Measurements from ENCODE around the gene SFXN2.
A peak's percentile ranks its signal among the peaks of the same experiment; 100 is the strongest.
"Not testable (repeated sequence)": the region's sequence is repeated elsewhere in the genome, so short reads cannot be mapped to it uniquely, and the experiment has no call there.

The SFXN2 gene

DNA sequence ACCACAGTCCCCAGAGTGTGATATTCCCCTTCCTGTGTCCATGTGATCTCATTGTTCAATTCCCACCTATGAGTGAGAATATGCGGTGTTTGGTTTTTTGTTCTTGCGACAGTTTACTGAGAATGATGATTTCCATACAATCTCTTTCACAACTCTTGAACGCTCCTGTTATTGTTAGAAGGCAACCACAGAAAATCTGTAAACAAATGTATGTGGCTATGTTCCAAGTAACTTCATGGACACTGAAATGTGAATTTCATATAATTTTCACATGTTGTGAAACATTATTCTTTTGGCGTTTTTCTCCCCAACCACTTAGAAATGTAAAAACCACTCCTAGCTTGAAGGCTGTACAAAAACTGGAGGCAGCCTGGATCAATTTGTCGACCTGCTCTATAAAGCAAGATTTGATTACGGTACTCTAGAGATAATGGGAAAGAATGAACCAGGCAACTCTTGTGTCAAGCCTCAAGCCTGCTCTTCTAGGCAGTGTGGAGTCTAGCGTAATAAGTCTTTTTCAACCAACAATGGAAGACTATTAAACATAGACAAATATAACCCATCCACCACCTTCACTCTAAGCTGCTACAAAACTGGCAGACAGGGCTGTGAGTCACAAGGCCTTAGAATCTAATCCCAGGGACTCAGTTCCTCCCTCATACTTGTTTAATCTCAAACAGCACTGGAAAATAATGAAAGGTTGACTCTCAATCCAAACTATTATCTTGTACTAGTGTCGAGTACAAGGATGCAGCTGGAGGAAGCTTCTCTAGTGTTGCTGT, 23.0 kb upstream of the SFXN2 start:
- no peaks in the 10 kb centered on the region for H3K27me3 Mint-ChIP-seq

DNA sequence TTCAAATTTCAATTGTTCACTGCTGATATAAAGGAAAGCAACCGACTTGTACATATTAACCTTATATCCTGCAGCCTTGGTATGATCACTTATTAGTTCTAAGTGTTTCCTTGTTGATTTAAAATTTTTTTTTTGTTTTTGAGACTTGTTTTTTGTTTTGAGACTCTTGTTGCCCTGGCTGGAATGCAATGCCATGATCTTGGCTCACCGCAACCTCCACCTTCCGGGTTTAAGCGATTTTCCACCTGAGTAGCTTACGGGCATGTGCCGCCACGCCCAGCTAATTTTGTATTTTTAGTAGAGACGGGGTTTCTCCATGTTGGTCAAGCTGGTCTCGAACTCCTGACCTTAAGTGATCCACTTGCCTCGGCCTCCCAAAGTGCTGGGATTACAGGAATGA, 19.0 kb upstream of the SFXN2 start:
- H3K9me3 Mint-ChIP-seq; H3K4me3 Mint-ChIP-seq; H3K27ac Mint-ChIP-seq (ENCODE audit: low read depth); H3K4me1 Mint-ChIP-seq; DNase-seq (ENCODE audit: low spot score in 2 of 2); ATAC-seq (replicated peaks; ENCODE audit: extremely low read depth, poor library complexity, severe bottlenecking); H3K27me3 Mint-ChIP-seq: not testable (repeated sequence)
- H3K36me3 Mint-ChIP-seq (ENCODE audit: insufficient read depth): peaks cover 29% of the 10 kb centered on the region

More for the DNA sequence above, 23.0 kb upstream of the SFXN2 start:
- Mint-ChIP-seq H3K27ac (ENCODE audit: low read depth) (no peak overlapping the region), H3K9me3 (no peaks in the 10 kb centered on the region), H3K36me3 (ENCODE audit: insufficient read depth) (peaks cover 13% of the 10 kb centered on the region), H3K4me1 (no peaks in the 10 kb centered on the region), H3K4me3 (no peak overlapping the region)
- no peak for ATAC-seq (replicated peaks; ENCODE audit: extremely low read depth, poor library complexity, severe bottlenecking)
- DNase-seq (ENCODE audit: low spot score in 2 of 2): no peak

DNA sequence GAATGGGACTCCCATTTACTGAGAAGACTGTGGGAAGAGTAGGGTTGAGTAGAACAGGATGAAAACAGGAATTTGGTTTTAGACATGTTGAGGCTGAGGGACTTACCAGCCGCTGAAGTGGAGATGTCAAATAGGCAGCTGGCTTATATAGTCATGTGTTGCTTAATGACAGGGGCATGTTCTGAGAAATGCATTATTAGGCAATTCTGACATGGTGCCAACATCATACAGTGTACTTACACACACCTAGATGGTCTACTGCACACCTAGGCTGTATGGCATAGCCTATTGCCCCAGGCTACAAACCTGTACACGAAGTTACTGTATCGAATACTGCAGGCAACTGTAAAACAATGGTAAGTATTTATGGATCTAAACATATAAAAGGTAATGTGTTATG, 17.7 kb upstream of the SFXN2 start:
- Mint-ChIP-seq H3K4me3 (no peak overlapping the region), H3K27ac (ENCODE audit: low read depth) (no peak overlapping the region), H3K9me3 (no peaks in the 10 kb centered on the region), H3K27me3 (no peaks in the 10 kb centered on the region), H3K4me1 (no peaks in the 10 kb centered on the region), H3K36me3 (ENCODE audit: insufficient read depth) (peaks cover 31% of the 10 kb centered on the region)
- no peak for ATAC-seq (replicated peaks; ENCODE audit: extremely low read depth, poor library complexity, severe bottlenecking)
- DNase-seq (ENCODE audit: low spot score in 2 of 2): no peak

DNA sequence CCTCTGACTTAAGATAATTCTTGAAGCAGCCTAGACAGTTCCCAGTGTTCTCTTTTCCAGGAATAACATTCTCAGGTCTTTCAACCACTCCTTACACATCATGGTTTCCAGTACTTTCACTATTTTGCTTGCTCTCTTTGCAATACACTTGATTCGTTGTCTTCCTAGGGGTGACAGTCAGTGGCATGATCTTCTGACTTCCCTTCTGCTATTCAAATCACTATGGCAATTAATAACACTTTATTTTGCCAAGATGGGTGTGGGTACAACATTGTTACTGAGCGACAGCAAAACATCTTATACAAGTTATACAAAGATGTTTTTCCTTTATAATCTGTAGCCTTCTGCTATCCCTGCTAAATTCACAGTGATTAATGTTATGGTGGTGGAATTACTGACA, 15.5 kb upstream of the SFXN2 start:
- H3K27me3 Mint-ChIP-seq: no peaks in the 10 kb centered on the region
- no peak overlapping the region for H3K4me3 Mint-ChIP-seq
- ATAC-seq (replicated peaks; ENCODE audit: extremely low read depth, poor library complexity, severe bottlenecking) (no peak), DNase-seq (ENCODE audit: low spot score in 2 of 2) (no peak)
- H3K9me3 Mint-ChIP-seq: no peaks in the 10 kb centered on the region
- H3K4me1 Mint-ChIP-seq: no peaks in the 10 kb centered on the region
- no peak overlapping the region for H3K27ac Mint-ChIP-seq (ENCODE audit: low read depth)
- peaks cover 31% of the 10 kb centered on the region for H3K36me3 Mint-ChIP-seq (ENCODE audit: insufficient read depth)

DNA sequence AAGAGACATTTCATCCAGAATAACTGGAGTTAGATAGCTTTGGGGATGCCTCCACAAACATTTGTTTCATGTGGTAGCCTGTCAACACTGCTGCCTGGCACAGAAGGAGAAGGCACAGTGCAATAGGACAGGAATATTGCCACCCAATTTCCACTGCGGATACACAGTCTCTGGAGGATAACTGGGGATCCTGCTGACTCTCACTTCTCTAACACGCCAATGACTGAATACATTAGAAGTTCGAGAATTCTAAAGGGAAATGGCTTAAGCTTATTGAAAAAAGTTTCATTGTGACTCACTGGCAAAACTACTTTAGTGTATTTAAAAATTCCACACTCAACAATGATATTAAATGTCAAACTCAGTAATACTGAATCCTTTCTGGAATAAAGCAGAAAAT, 13.2 kb upstream of the SFXN2 start:
- Mint-ChIP-seq H3K36me3 (ENCODE audit: insufficient read depth) (peaks cover 22% of the 10 kb centered on the region), H3K4me1 (no peaks in the 10 kb centered on the region), H3K9me3 (no peaks in the 10 kb centered on the region), H3K27me3 (no peaks in the 10 kb centered on the region), H3K4me3 (no peak overlapping the region), H3K27ac (ENCODE audit: low read depth) (no peak overlapping the region)
- ATAC-seq (replicated peaks; ENCODE audit: extremely low read depth, poor library complexity, severe bottlenecking) (no peak), DNase-seq (ENCODE audit: low spot score in 2 of 2) (no peak)

DNA sequence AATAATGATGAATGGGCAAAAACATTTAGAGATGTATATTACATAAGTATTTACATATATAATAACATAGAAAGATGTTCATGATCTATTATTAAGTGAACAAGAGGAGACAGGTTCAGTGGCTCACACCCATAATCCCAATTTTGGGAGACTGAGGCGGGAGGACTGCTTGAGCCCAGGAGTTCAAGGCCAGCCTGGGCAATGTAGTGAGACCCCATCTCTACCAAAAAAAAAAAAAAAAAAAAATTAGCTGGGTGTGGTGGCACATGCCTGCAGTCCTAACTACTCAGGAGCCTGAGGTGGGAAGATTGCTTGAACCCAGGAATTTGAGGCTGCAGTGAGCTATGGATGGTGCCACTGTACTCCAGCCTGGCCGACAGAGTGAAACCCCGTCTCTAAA, 12.6 kb upstream of the SFXN2 start:
- DNase-seq (ENCODE audit: low spot score in 2 of 2): no peak
- no peak overlapping the region for H3K27ac Mint-ChIP-seq (ENCODE audit: low read depth)
- no peaks in the 10 kb centered on the region for H3K9me3 Mint-ChIP-seq

DNA sequence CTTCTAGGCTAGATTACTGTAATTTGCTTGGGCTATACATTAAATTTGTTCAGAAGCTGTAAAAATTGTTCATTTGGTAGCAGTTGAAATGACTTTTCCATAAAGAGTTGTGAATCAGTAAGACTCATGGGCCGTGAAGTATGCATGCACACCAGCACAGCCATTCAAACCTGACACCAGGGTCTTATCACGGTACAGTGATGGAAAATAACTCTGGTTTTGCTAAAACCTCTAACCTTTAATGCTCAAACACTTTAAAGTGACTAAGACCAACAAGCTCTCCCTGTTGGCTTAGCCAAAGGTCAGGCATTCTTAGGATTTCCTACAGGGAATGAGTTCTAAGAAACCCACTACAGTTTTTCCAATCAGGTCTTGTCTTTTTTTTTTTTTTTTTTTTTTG, 11.7 kb upstream of the SFXN2 start:
- H3K4me1 Mint-ChIP-seq: no peaks in the 10 kb centered on the region
- peaks cover 16% of the 10 kb centered on the region for H3K36me3 Mint-ChIP-seq (ENCODE audit: insufficient read depth)
- H3K27ac Mint-ChIP-seq (ENCODE audit: low read depth): no peak overlapping the region
- H3K27me3 Mint-ChIP-seq: no peaks in the 10 kb centered on the region
- ATAC-seq (replicated peaks; ENCODE audit: extremely low read depth, poor library complexity, severe bottlenecking) (no peak), DNase-seq (ENCODE audit: low spot score in 2 of 2) (no peak)
- H3K9me3 Mint-ChIP-seq: no peaks in the 10 kb centered on the region
- H3K4me3 Mint-ChIP-seq: no peak overlapping the region

More for the DNA sequence above, 12.6 kb upstream of the SFXN2 start:
- Mint-ChIP-seq H3K4me1 (no peaks in the 10 kb centered on the region), H3K36me3 (ENCODE audit: insufficient read depth) (peaks cover 19% of the 10 kb centered on the region), H3K27me3 (no peaks in the 10 kb centered on the region), H3K4me3 (no peak overlapping the region)
- ATAC-seq (replicated peaks; ENCODE audit: extremely low read depth, poor library complexity, severe bottlenecking): no peak

DNA sequence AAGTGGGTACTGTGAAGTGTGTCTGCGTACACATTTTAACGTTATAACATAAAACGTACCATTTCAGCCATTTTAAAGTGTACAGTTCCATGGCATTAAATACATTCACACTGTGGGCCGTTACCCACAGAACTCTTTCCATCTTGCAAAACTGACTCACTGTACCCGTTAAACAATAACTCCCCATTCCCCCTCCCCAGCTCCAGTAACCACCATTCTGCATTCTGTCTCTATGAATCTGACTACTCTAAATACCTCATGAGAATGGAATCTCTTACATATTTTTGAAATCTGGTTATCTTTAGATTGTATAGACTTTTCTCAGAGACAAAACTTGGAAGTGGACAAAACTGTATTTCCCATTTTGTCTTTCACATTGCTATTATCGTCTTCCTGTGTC, 9.5 kb upstream of the SFXN2 start:
- ATAC-seq (replicated peaks; ENCODE audit: extremely low read depth, poor library complexity, severe bottlenecking) (no peak), DNase-seq (ENCODE audit: low spot score in 2 of 2) (no peak)
- H3K4me1 Mint-ChIP-seq: no peaks in the 10 kb centered on the region
- no peak overlapping the region for H3K27ac Mint-ChIP-seq (ENCODE audit: low read depth)
- no peak overlapping the region for H3K4me3 Mint-ChIP-seq
- no peaks in the 10 kb centered on the region for H3K9me3 Mint-ChIP-seq
- peaks cover 6% of the 10 kb centered on the region for H3K36me3 Mint-ChIP-seq (ENCODE audit: insufficient read depth)
- no peaks in the 10 kb centered on the region for H3K27me3 Mint-ChIP-seq

DNA sequence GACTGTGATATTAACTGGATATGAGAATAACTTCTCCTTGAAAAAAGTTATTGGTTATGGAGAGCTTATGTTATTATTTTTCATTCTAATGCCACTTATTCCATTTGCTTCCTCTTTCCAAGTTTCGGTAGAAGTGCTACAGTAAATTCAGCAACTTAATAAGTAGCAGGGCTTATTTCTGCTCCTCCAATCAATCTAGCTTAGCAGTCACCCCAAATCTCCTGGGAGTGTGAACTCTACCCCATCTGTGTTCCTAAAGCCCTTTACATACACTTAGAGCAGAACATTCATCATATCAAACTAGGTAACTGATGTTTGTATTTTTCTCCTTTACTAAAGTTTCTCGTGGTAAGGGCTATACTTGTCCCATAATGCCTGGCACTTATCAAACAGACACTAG, 8.9 kb upstream of the SFXN2 start:
- DNase-seq (ENCODE audit: low spot score in 2 of 2) (no peak), ATAC-seq (replicated peaks; ENCODE audit: extremely low read depth, poor library complexity, severe bottlenecking) (no peak)
- Mint-ChIP-seq H3K4me1 (peaks cover 1% of the 10 kb centered on the region), H3K36me3 (ENCODE audit: insufficient read depth) (peaks cover 6% of the 10 kb centered on the region), H3K27me3 (no peaks in the 10 kb centered on the region), H3K27ac (ENCODE audit: low read depth) (no peak overlapping the region), H3K9me3 (no peaks in the 10 kb centered on the region), H3K4me3 (no peak overlapping the region)

DNA sequence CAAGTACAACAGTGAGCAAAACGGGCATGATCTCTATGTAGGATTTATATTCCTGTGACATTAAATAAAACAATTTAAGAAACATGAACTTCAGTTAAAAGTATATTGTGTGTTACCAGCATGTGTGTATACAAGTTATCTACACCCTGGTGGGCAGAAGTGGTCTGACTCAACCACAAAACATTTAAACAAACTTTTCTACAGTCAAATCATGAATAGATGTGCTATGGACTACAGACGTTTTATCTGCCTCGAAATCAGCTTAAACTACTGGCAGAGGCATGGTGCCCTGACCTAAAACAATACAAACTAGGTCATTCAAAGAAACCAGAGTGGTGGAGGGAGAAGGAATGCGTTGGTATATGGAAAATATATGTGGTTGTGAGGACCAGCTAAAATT, 3.8 kb upstream of the SFXN2 start:
- H3K36me3 Mint-ChIP-seq (ENCODE audit: insufficient read depth): peaks cover 10% of the 10 kb centered on the region
- H3K27me3 Mint-ChIP-seq: no peaks in the 10 kb centered on the region
- H3K4me1 Mint-ChIP-seq: peaks cover 36% of the 10 kb centered on the region
- H3K4me3 Mint-ChIP-seq: no peak overlapping the region
- no peak for ATAC-seq (replicated peaks; ENCODE audit: extremely low read depth, poor library complexity, severe bottlenecking)
- no peak for DNase-seq (ENCODE audit: low spot score in 2 of 2)
- H3K9me3 Mint-ChIP-seq: no peaks in the 10 kb centered on the region
- H3K27ac Mint-ChIP-seq (ENCODE audit: low read depth): peak overlapping the region; percentile 9

DNA sequence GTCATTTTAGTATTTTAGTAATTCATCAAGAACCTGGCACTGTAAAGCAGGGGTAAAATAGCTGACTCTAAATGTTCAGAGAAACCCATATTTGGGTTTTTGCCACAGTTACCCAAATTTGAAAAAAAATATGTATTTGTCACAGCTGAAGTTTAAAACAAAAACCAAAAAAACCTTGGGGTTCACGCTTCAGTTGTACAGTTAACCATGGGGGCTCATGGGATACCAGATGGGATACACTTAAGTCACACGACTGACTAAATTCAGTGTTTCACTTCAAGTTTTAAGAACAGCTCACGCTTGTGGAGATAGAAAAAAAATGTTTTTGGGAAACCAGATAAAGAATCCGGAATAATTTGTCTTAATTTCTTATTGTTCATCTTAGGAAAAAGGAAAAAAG, 2.3 kb upstream of the SFXN2 start:
- Mint-ChIP-seq H3K27me3 (no peaks in the 10 kb centered on the region), H3K4me3 (peak overlapping the region; percentile 97), H3K4me1 (peaks cover 42% of the 10 kb centered on the region), H3K27ac (ENCODE audit: low read depth) (peak overlapping the region; percentile 9), H3K36me3 (ENCODE audit: insufficient read depth) (peaks cover 10% of the 10 kb centered on the region), H3K9me3 (no peaks in the 10 kb centered on the region)
- no peak for ATAC-seq (replicated peaks; ENCODE audit: extremely low read depth, poor library complexity, severe bottlenecking)
- no peak for DNase-seq (ENCODE audit: low spot score in 2 of 2)

DNA sequence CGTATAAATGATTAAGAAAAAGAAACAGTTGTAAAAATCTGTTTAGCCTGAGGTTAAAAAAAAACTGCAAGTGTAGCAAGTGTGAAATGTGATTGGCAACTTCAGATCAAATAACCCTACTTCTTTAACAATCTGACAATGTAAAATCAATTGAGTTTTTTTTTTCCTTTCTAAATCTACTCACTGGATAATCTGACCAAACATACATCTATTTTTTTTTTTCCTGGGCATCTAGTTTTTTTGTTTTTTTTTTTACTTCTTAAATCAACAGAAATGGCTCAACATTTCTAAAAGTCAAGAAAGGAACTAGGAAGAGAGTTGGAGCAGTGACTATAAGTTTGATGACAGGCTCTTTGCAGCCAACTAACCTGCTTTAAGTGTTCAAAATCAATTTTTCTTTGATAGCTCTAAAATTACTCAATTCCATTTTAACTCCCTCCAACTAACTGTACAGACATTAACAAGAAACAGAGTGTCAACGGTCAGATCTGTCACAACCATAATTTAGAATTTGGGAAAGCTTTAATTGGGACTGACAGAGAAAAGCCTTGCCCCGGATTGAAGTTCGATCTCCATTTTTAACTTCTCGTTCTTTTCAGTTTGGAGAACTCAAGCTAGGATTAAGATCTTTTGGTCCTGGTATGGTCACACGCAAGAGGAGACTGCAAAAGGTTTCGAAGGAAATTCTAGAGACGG, 1.4 kb upstream of the SFXN2 start:
- H3K36me3 Mint-ChIP-seq (ENCODE audit: insufficient read depth): peaks cover 12% of the 10 kb centered on the region
- DNase-seq (ENCODE audit: low spot score in 2 of 2) (no peak), ATAC-seq (replicated peaks; ENCODE audit: extremely low read depth, poor library complexity, severe bottlenecking) (no peak)
- H3K27ac Mint-ChIP-seq (ENCODE audit: low read depth): peak overlapping the region; percentile 93
- H3K4me1 Mint-ChIP-seq: peaks cover 42% of the 10 kb centered on the region
- H3K27me3 Mint-ChIP-seq: no peaks in the 10 kb centered on the region
- no peaks in the 10 kb centered on the region for H3K9me3 Mint-ChIP-seq
- peak overlapping the region; percentile 97 for H3K4me3 Mint-ChIP-seq

DNA sequence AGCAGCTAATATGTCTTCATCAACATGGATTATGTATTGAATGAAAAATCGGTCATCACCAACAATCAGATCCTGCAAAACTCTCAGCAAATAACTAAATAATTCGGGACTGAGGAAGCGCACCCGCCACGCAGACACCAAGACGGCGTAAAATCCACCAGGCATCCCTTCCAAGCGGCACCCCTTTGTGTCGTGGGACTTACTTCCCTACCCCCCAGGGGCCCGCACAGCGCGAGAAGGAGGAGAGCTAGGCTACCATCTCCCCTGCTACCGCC, 960 bp upstream of the SFXN2 start:
- Mint-ChIP-seq H3K4me3 (peak overlapping the region; percentile 97), H3K27me3 (no peaks in the 10 kb centered on the region), H3K36me3 (ENCODE audit: insufficient read depth) (peaks cover 12% of the 10 kb centered on the region), H3K27ac (ENCODE audit: low read depth) (peak overlapping the region; percentile 93), H3K9me3 (no peaks in the 10 kb centered on the region), H3K4me1 (peaks cover 42% of the 10 kb centered on the region)
- DNase-seq (ENCODE audit: low spot score in 2 of 2) (no peak), ATAC-seq (replicated peaks; ENCODE audit: extremely low read depth, poor library complexity, severe bottlenecking) (peak; percentile 68)
